ENCODE results near the gene MYRF.

Gene MYRF

GRCh38 chr11:61794579-61794978 lies 42.1 kb downstream of the MYRF start:
- peak overlapping the region; percentile 94 for H3K9ac ChIP-seq (ENCODE audit: low read depth, low read length)
- no peak overlapping the region for H2AFZ ChIP-seq (ENCODE audit: low read depth, low read length)
- H3K9me3 ChIP-seq (ENCODE audit: insufficient read depth, low read length, severe bottlenecking): no peaks in the 10 kb centered on the region
- H3K27ac ChIP-seq (ENCODE audit: low read length): peak overlapping the region; percentile 51
- H3K4me1 ChIP-seq (ENCODE audit: insufficient read depth, low read length): peaks cover 60% of the 10 kb centered on the region
- H3K4me2 ChIP-seq (ENCODE audit: insufficient read depth, low read length): peak overlapping the region; percentile 91
- H3K36me3 ChIP-seq (ENCODE audit: insufficient read depth, low read length): peaks cover 62% of the 10 kb centered on the region
- peaks cover 34% of the 10 kb centered on the region for H4K20me1 ChIP-seq (ENCODE audit: insufficient read depth, low read length)
- H3K79me2 ChIP-seq (ENCODE audit: insufficient read depth, low read length): peaks cover 99% of the 10 kb centered on the region
- ATAC-seq (ENCODE audit: insufficient read depth, low read depth) (no peak), DNase-seq (no peak)
- H3K27me3 ChIP-seq (ENCODE audit: insufficient read depth, low read length, poor library complexity): no peaks in the 10 kb centered on the region
- TF ChIP-seq EZH2 (IDR thresholded peaks at IDR 0.05; ENCODE audit: borderline replicate concordance, low read depth, low read length, severe bottlenecking) (no peak), CTCF (IDR thresholded peaks at IDR 0.05; ENCODE audit: borderline replicate concordance, extremely low read depth, low read length, poor library complexity, severe bottlenecking) (no peak)
- peak overlapping the region in 1 of 2 experiments; percentile 82; a peak in 3 of 4 replicates for H3K4me3 ChIP-seq (ENCODE audit: low read depth in 1 of 2, low read length in 2 of 2)

- ATAC-seq (ENCODE audit: insufficient read depth, low read depth) (no peak), DNase-seq (no peak)
- Histone ChIP-seq H3K27me3 (ENCODE audit: insufficient read depth, low read length, poor library complexity) (no peaks in the 10 kb centered on the region), H2AFZ (ENCODE audit: low read depth, low read length) (no peak overlapping the region), H3K79me2 (ENCODE audit: insufficient read depth, low read length) (peaks cover 100% of the 10 kb centered on the region), H3K9ac (ENCODE audit: low read depth, low read length) (peak overlapping the region; percentile 94; the same call in 1 of the 2 replicates), H3K27ac (ENCODE audit: low read length) (no peak overlapping the region), H3K4me2 (ENCODE audit: insufficient read depth, low read length) (peak overlapping the region; percentile 91), H3K4me3 (ENCODE audit: low read depth in 1 of 2, low read length in 2 of 2) (peak overlapping the region in 1 of 2 experiments; percentile 16; a peak in 1 of 4 replicates), H4K20me1 (ENCODE audit: insufficient read depth, low read length) (peaks cover 36% of the 10 kb centered on the region), H3K36me3 (ENCODE audit: insufficient read depth, low read length) (peaks cover 62% of the 10 kb centered on the region), H3K4me1 (ENCODE audit: insufficient read depth, low read length) (peaks cover 56% of the 10 kb centered on the region), H3K9me3 (ENCODE audit: insufficient read depth, low read length, severe bottlenecking) (no peaks in the 10 kb centered on the region)
- TF ChIP-seq CTCF (IDR thresholded peaks at IDR 0.05; ENCODE audit: borderline replicate concordance, extremely low read depth, low read length, poor library complexity, severe bottlenecking): no peak
- no peak for TF ChIP-seq EZH2 (IDR thresholded peaks at IDR 0.05; ENCODE audit: borderline replicate concordance, low read depth, low read length, severe bottlenecking)
Observed at GRCh38 chr11:61795459-61795858, 43.0 kb downstream of the MYRF start.

GRCh38 chr11:61795876-61796526 lies 43.6 kb downstream of the MYRF start:
- no peak overlapping the region for H3K27ac ChIP-seq (ENCODE audit: low read length)
- no peak for TF ChIP-seq CTCF (IDR thresholded peaks at IDR 0.05; ENCODE audit: borderline replicate concordance, extremely low read depth, low read length, poor library complexity, severe bottlenecking)
- H4K20me1 ChIP-seq (ENCODE audit: insufficient read depth, low read length): peaks cover 36% of the 10 kb centered on the region
- H3K36me3 ChIP-seq (ENCODE audit: insufficient read depth, low read length): peaks cover 62% of the 10 kb centered on the region
- peak overlapping the region; percentile 94; the same call in 1 of the 2 replicates for H3K9ac ChIP-seq (ENCODE audit: low read depth, low read length)
- H2AFZ ChIP-seq (ENCODE audit: low read depth, low read length): no peak overlapping the region
- DNase-seq (no peak), ATAC-seq (ENCODE audit: insufficient read depth, low read depth) (no peak)
- H3K4me1 ChIP-seq (ENCODE audit: insufficient read depth, low read length): peaks cover 52% of the 10 kb centered on the region
- peaks cover 100% of the 10 kb centered on the region for H3K79me2 ChIP-seq (ENCODE audit: insufficient read depth, low read length)
- peak overlapping the region in 1 of 2 experiments; percentile 7; a peak in 1 of 4 replicates for H3K4me3 ChIP-seq (ENCODE audit: low read depth in 1 of 2, low read length in 2 of 2)
- peak overlapping the region; percentile 91; the same call in 1 of the 2 replicates for H3K4me2 ChIP-seq (ENCODE audit: insufficient read depth, low read length)
- H3K9me3 ChIP-seq (ENCODE audit: insufficient read depth, low read length, severe bottlenecking): no peaks in the 10 kb centered on the region
- no peaks in the 10 kb centered on the region for H3K27me3 ChIP-seq (ENCODE audit: insufficient read depth, low read length, poor library complexity)

All from DND-41 (cell line).